NCI-H146 treated with DMSO at 0.1 percent for 48 hours (cell line): Measurements from ENCODE around the gene APEH.
"Not testable (repeated sequence)": the region's sequence is repeated elsewhere in the genome, so short reads cannot be mapped to it uniquely, and the experiment has no call there.

Source experiments
- DNase-seq: peaks from one replicate; lab custom pipeline; 2025; ENCODE audit not compliant: unreplicated experiment; lab: John Stamatoyannopoulos, UW

Gene APEH

GRCh38 chr3:49667701-49668413, 6.3 kb upstream of the APEH start:
- no peak for DNase-seq

DNA sequence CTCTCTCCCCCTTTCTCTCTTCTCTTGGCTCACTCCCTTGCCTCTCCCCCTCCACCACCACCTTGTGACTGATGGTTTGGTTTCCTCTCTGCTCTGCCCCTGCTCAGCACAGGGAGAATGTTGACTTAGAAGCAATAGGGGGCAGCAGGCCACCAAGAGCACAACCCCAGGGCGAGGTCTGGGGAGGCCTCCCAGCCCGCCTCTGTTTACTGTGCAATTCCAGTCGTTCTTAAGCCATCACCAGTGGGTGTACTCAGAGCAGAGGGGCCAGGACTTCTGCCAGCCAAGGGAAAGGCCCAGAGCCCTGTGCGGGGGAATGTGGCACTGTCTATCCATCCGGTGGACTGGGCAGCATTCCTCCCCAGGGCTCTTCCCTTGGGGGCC, 5.7 kb upstream of the APEH start:
- DNase-seq = no peak

DNA sequence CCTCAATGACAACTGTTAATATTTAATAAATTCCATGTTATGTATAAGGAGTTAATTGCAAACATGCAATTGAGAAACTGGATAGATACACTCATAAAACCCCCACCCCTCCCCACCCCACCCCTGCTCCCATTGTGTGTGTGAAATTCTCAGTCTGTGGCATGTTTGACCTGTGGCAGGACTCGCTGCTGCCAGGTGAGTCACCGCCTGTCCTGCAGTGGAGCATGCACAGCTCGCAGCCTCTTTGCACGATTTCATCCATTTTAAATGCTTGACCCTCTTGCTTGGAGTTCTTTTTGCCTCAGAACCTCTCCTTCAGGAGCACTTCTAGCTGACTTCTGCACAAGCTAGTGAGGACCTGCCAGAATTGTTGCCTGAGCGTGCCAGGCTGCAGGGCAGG, 5.3 kb upstream of the APEH start:
- DNase-seq = no peak

GRCh38 chr3:49669352-49669751, 4.8 kb upstream of the APEH start:
- DNase-seq = no peak

DNA sequence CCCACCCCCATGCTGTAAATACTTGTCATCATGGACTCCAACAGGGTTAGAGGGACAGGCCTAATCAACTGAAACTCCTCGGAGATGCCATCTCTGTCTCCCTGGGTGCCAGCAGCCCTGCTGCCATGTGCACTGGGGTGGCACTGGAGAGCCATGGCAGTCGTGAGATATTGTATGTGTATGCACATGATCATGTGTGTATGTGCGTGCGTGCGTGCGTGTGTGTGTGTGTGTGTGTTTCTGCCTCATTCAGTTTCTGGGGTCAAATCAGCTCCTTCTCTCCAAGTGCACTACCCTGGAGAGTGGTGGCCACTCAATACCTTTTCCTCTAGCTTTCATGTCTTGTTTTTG, 3.2 kb upstream of the APEH start:
- DNase-seq = no peak

- DNase-seq = no peak
Measured at GRCh38 chr3:49671291-49672288, 2.6 kb upstream of the APEH start.

DNA sequence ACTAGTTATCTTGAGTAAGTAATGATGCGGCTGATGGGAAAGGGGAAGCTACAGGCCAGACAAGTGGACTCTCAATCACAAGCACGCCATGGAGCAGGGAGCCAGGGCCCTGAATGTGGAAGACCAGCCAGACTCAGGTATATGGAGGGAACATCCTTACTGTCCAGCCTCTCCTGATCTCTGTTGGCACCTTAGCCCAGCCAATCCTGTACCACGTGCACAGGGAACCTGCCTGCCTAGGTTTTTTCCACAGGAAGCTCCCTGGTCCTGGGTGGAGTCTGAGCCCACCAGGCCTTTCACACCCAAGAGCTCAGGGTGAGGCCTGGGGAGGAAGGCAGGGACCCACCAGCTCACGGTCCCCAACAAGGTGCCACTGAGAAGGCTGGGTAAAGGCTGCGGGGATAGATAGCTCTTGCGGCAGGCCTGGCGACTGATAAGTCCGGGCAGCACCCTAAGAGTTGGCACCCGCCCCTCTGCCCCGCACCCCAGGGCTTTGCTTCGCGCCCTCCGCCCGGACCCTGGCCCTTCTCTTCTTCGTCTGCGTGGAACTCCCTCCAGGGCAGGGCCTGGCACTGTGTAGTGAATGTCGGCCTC, 933 bp upstream of the APEH start:
- no peak for DNase-seq

- no peak for DNase-seq
Measured at GRCh38 chr3:49674497-49674983, 389 bp downstream of the APEH start.

- DNase-seq = no peak
Measured at GRCh38 chr3:49675912-49676311, 1.8 kb downstream of the APEH start.

DNA sequence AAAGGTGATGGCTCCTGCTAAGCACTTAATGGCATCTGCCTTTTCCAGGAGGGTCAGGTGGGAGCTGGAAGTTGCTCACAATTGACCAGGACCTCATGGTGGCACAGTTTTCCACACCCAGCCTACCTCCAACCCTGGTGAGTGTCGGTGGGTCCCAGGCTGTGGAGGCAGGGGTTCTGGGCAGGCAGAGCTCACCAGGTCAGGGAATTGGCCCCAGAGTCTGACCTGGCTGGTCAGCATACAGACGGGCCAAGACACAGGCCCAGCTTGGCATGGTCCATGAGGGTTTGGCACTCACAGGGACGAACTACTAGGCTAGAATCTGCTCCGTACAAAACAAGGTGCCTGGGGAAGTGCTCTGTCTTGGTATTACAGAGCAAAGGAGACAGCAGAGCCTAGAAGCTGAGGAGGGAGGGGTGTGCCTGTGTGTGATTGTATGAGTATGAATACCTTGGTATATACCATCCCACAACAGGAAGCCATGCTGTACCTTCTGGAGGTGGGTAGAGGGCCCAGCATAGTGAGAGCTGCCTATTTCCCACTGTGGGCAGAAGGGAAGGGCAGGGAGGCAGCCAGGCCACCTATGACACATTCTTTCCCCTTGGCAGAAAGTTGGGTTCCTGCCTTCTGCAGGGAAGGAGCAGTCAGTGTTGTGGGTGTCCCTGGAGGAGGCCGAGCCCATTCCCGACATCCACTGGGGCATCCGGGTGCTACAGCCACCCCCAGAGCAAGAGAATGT, 6.5 kb downstream of the APEH start:
- DNase-seq = no peak

DNA sequence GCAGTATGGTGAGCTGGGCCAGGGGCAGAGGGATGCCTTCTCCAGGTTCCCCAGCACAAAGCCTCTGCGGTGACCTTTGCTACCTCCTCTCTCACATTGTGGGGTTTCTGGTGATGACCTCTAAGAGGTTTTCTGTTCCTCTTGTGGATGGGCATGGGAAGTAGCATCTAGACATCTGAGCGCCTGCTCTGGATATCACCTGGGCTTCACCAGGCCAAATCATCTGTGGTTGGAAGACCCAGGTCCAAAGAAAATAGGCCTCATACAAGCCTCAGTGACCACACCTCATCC, 7.0 kb downstream of the APEH start:
- DNase-seq = no peak

- DNase-seq = no peak
Measured at GRCh38 chr3:49681543-49681942, 7.4 kb downstream of the APEH start.

DNA sequence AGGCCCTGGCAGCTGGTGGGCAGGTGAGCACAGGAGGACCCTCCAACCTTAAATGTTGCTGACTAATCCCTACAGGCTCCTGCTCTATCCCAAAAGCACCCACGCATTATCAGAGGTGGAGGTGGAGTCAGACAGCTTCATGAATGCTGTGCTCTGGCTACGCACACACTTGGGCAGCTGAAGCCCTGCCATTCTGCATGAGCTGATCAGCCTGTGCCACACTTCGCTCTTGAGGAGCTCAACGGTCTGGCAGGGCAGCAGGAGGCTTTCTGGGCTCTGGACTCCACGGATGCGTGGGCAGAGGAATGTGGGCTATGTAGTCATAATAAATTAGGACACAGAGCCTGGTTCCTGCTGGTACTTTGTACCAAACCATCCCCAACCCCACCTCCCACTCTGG, 9.0 kb downstream of the APEH start:
- no peak for DNase-seq

DNA sequence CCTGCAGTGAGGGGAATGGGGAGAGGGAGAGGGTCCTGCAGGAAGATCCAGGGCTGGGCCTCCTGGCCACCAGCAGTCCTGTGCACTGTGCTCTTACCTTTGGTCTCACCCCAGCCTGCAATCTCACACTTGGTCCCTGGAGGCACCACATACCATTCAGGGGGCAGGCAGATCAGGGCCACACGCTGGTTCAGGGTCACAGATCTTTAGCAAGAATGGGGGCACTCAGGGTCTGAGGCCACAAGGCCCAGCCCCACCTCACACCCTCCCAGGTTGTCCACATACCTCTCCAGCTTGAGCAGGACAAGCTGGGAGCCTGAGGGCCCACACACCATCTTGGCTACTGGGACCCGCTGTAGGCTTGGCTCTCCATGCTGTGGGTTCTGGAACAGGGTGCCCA, 10.3 kb downstream of the APEH start:
- DNase-seq = not testable (repeated sequence)

DNA sequence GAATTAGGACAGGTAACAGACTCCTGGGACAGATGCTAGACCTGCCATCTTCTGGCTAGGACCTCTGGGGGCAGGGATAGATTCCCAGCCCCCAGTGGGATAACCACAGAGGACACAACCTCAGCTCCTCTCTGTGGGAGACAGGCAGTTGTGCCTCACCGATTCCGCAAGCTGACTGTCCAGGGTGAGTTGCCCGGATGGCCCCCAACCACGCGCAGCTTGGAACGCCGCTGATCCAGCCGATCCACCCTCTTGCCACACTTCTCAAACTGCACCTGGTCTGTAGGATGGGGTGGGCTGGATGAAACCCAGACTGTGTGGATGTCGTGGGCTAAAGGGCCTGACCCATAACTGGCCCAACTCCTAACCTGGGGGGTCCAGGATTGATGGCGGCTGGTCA, 11.0 kb downstream of the APEH start:
- not testable (repeated sequence) for DNase-seq

DNA sequence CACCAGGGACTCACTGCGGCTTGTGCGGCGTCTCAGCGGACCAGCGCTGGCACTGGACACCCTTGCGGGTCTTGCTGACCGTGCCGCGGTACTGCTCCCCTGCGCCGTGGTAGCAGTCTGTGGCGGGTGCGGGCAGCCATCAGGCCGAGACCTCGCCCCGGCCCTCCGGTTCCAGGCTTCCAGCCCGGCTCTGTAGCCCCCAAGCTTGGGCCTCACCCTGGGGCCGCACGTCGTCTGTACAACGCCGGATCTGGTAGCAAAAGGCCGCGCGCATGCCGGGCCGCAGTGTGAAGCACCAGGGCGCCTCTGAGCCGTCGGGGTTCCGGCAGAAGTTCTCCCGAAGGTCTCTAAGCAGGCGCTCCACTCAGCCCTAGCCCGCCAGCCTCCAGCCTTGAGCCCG, 11.7 kb downstream of the APEH start:
- DNase-seq = not testable (repeated sequence)

DNA sequence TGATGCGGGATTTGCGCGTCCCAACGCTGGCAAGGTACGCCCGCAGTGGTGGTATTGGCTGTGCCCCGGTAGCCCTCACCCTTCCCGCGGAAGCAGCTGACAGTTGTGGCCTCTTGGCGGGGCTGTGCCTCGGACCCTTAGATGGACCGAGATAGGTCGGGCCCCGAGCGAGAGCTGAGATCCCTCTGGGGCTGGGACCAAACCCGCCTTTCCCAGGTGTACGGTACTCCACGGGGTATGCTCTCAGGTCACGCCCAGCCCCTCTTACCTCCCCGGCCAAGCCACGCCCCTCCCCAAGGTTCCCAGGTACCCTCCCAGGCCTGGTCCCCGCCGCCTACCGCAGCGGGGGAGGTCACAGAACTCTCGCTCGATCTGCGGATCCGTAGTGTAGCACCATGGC, 12.2 kb downstream of the APEH start:
- DNase-seq = not testable (repeated sequence)

DNA sequence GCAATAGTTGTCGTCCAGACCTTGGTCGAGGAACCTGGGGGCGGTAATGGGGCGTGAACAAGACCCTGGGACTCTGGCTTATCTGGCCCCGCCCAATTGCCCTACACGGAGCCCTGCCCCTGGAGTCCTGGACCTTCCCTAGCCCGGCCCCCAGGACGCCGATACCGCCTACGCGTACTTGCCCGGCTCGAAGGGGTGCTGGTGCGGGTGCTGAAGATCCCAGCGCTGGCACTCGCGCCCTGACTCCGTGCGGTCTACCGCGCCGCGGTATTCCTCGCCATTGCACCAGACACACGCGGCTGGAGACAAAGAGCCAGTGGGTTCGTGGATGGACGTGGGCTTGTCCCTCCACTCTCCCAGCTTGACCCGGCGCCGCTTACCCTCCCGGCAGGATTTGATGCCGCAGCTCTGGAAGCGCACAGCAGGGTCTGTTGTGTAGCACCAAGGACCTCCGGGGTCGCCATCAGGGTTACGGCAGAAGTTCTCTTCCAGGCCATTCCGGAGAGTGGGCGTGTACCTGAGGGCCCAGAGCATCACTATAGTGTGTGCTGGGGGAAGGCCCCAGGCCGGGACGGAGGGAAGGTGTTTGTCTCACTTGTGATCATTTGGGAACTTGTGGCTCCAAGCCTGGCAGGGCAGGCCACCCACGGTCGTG, 12.7 kb downstream of the APEH start:
- DNase-seq = not testable (repeated sequence)

DNA sequence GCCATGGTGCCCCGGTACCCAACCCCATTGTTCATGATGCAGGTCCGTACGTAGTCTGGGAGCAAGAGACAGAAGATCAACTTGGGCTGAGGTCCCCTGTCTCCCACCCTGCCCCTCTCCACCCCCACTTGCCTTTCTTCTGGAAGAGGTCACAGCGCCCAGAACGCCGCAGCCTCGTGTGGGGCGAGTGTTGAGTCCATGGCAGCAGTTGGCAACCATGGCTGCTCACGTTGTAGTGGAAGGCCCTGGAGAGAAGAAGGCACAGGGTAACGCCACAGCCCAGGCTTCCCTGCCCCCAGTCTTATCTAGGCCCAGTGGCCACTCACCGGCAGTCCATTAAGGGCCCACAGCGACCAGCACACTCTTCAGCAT, 13.3 kb downstream of the APEH start:
- DNase-seq = not testable (repeated sequence)

GRCh38 chr3:49688338-49689045, 14.3 kb downstream of the APEH start:
- DNase-seq = not testable (repeated sequence)
